KMS-11 (cell line): Measurements from ENCODE around the gene TM4SF1.

Experiments
- H2AFZ ChIP-seq: fragments of 200-600 bp; sonication (generic); 2 replicates; pipeline ENCODE4 v1.6.1; 2016; ENCODE audit warnings: antibody characterized with exemption, mixed run types, low read depth
- H3K27ac ChIP-seq: fragments of 200-600 bp; sonication (generic); 2 replicates; pipeline ENCODE4 v1.6.1; 2016; ENCODE audit warnings: mild to moderate bottlenecking, mixed run types
- H3K27me3 ChIP-seq: fragments of 200-600 bp; sonication (generic); 2 replicates; pipeline ENCODE4 v1.6.1; 2017; ENCODE audit warnings: mild to moderate bottlenecking, low read depth, mixed run types, moderate library complexity; ENCODE audit not compliant: insufficient read depth
- H3K36me3 ChIP-seq: fragments of 200-600 bp; sonication (generic); 2 replicates; pipeline ENCODE4 v1.6.1; 2017; ENCODE audit warnings: mild to moderate bottlenecking, mixed run types; ENCODE audit not compliant: insufficient read depth
- H3K4me1 ChIP-seq: fragments of 200-600 bp; sonication (generic); 2 replicates; pipeline ENCODE4 v1.6.1; 2016; ENCODE audit warnings: mild to moderate bottlenecking, low read depth, mixed run types; ENCODE audit not compliant: poor library complexity, severe bottlenecking
- H3K4me2 ChIP-seq: fragments of 200-600 bp; sonication (generic); 2 replicates; pipeline ENCODE4 v1.7.0; 2016; ENCODE audit warnings: mild to moderate bottlenecking, mixed run types
- H3K4me3 ChIP-seq: fragments of 200-600 bp; sonication (generic); IDR thresholded peaks from 2 replicates; pipeline ENCODE4 v1.6.1; 2017; ENCODE audit warnings: low read depth, low read length, mixed read lengths; ENCODE audit not compliant: insufficient read depth
- H3K79me2 ChIP-seq: fragments of 200-600 bp; sonication (generic); 2 replicates; pipeline ENCODE4 v1.6.1; 2016; ENCODE audit warnings: low read depth, mixed run types; ENCODE audit not compliant: insufficient read depth
- H3K9ac ChIP-seq: fragments of 200-600 bp; sonication (generic); 2 replicates; pipeline ENCODE4 v1.6.1; 2016; ENCODE audit warnings: mild to moderate bottlenecking, mixed run types
- H4K20me1 ChIP-seq: fragments of 200-600 bp; sonication (generic); 2 replicates; pipeline ENCODE4 v1.6.1; 2016; ENCODE audit warnings: mild to moderate bottlenecking, mixed run types; ENCODE audit not compliant: insufficient read depth
- TF ChIP-seq, protein P1 (sequence below): fragments of 200-600 bp; sonication (generic); conservative IDR thresholded peaks from 2 replicates; pipeline ENCODE4 v1.6.1; 2017; ENCODE audit warnings: low read depth, mild to moderate bottlenecking, antibody characterized with exemption, low read length, moderate library complexity, mixed read lengths

TM4SF1 gene

DNA sequence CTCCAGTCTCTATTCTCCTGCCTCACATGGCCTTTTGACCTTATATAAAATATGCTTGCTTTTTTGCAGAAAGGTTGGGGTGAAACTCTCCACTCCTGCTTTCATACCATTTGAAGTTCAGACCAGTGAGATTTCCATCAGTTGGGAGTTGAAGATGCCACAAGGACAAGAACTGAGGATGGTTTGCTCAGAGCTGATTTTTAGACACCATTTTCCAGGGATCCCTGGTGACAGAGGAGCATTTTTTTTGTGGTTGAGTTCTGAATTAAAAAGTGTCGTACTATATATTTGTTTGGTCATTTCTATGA is 8.8 kb upstream of the TM4SF1 start:
- no peak overlapping the region for H3K4me2 ChIP-seq
- no peak overlapping the region for H3K27ac ChIP-seq
- H3K9ac ChIP-seq: no peak overlapping the region
- no peaks in the 10 kb centered on the region for H3K27me3 ChIP-seq
- no peaks in the 10 kb centered on the region for H4K20me1 ChIP-seq
- no peaks in the 10 kb centered on the region for H3K79me2 ChIP-seq
- H2AFZ ChIP-seq: no peak overlapping the region
- no peaks in the 10 kb centered on the region for H3K4me1 ChIP-seq
- TF ChIP-seq, protein P1, sequence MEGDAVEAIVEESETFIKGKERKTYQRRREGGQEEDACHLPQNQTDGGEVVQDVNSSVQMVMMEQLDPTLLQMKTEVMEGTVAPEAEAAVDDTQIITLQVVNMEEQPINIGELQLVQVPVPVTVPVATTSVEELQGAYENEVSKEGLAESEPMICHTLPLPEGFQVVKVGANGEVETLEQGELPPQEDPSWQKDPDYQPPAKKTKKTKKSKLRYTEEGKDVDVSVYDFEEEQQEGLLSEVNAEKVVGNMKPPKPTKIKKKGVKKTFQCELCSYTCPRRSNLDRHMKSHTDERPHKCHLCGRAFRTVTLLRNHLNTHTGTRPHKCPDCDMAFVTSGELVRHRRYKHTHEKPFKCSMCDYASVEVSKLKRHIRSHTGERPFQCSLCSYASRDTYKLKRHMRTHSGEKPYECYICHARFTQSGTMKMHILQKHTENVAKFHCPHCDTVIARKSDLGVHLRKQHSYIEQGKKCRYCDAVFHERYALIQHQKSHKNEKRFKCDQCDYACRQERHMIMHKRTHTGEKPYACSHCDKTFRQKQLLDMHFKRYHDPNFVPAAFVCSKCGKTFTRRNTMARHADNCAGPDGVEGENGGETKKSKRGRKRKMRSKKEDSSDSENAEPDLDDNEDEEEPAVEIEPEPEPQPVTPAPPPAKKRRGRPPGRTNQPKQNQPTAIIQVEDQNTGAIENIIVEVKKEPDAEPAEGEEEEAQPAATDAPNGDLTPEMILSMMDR: no peak
- no peak overlapping the region for H3K4me3 ChIP-seq
- H3K36me3 ChIP-seq: no peaks in the 10 kb centered on the region

DNA sequence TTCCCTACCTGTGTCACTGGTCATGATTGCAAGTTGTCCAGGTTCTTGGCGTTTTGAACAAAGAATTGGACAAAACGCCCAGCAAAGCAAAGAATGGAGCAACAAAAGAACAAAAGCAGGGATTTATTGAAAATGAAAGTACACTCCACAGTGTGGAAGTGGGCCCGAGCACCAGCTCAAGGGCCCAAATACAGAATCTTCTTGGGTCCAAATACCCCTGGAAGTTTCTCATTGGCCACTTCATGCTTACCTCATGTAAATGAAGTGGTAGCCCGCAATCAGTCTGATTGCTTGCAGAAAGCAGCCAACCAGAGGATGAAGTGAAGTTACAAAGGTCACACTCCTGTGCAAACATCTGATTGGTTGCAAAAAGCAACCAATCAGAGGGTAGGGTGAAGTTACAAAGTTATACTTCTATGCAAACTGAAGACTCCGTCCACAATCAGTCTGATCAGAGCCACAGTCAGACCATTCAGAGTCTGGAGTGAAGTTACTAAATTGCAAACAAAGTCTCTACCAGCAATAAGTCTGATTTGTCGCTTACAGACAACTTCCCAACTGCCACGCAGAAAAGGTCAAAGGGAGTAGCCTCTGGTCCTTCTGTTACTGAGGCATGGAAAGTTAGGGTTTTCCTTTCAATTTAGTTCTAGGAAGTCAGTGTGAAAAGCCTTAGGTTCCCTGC is 8.3 kb upstream of the TM4SF1 start:
- H3K9ac ChIP-seq: no peak overlapping the region

DNA sequence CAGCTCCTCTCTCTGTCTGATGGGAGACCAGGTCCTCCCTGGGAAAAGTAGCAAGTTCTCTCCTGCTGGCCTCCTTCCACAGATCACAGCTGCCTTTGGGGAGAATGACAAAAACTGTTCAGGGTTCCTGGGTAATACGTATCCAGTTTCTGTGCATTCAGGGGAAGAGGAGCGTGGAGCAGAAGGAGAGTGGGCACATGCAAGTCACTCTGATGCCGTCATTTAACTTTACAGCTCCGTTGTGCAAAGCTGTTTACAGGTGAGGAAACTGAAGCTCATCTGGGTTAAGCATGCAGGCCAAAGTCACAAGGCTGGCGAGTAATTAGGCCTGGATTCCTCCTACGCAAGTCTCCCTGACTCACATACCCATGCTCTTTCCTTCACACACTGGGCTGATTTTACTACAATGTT is 7.5 kb upstream of the TM4SF1 start:
- no peaks in the 10 kb centered on the region for H4K20me1 ChIP-seq
- no peaks in the 10 kb centered on the region for H3K27me3 ChIP-seq
- H3K4me1 ChIP-seq: no peaks in the 10 kb centered on the region
- H3K36me3 ChIP-seq: no peaks in the 10 kb centered on the region
- H2AFZ ChIP-seq: no peak overlapping the region
- H3K79me2 ChIP-seq: no peaks in the 10 kb centered on the region
- H3K4me3 ChIP-seq: no peak overlapping the region
- H3K4me2 ChIP-seq: no peak overlapping the region
- no peak overlapping the region for H3K9ac ChIP-seq
- TF ChIP-seq, protein P1: no peak
- H3K27ac ChIP-seq: no peak overlapping the region

More for the DNA sequence above, 8.3 kb upstream of the TM4SF1 start:
- H3K4me1 ChIP-seq: no peaks in the 10 kb centered on the region
- no peak overlapping the region for H2AFZ ChIP-seq
- no peaks in the 10 kb centered on the region for H3K36me3 ChIP-seq
- no peaks in the 10 kb centered on the region for H4K20me1 ChIP-seq
- no peaks in the 10 kb centered on the region for H3K79me2 ChIP-seq
- no peak overlapping the region for H3K4me3 ChIP-seq
- H3K27me3 ChIP-seq: no peaks in the 10 kb centered on the region
- no peak overlapping the region for H3K27ac ChIP-seq
- TF ChIP-seq, protein P1: no peak
- no peak overlapping the region for H3K4me2 ChIP-seq

DNA sequence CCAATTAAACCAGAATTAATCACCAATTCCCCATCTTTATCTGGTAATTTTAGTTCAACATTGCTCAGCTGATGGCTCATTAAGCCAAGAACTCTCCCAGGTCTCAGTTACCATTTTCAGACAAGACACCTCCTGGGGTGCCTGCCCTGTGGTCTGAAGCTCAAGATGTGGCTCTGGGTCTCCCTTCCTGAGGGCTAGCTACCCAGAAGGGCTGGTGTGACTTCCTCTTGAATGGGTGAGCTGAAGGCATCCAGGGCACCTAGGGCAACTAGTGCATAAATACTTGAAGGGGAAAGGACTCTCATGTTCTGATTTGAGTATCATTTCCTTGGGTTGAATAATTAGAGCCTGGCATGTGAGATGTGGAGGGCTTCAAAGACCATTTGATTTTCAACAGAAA is 6.7 kb upstream of the TM4SF1 start:
- Histone ChIP-seq H3K27me3 (no peaks in the 10 kb centered on the region), H3K9ac (no peak overlapping the region), H3K4me1 (no peaks in the 10 kb centered on the region)

More for the DNA sequence above, 6.7 kb upstream of the TM4SF1 start:
- Histone ChIP-seq H3K4me3 (no peak overlapping the region), H3K79me2 (no peaks in the 10 kb centered on the region), H3K4me2 (no peak overlapping the region), H3K36me3 (no peaks in the 10 kb centered on the region), H3K27ac (no peak overlapping the region), H2AFZ (no peak overlapping the region), H4K20me1 (no peaks in the 10 kb centered on the region)
- TF ChIP-seq, protein P1: no peak
